ENCODE data around the gene TOMM20.
"Not testable (repeated sequence)": the region's sequence is repeated elsewhere in the genome, so short reads cannot be mapped to it uniquely, and the experiment has no call there.

The TOMM20 gene

GRCh38 chr1:235077571-235078479 is 50.8 kb downstream of the TOMM20 start:
- peak; percentile 90 for DNase-seq

- DNase-seq: no peak
These were observed 51.5 kb downstream of the TOMM20 start for GRCh38 chr1:235077163-235077540.

- DNase-seq: no peak
These were observed 52.0 kb downstream of the TOMM20 start for GRCh38 chr1:235076504-235077162.

GRCh38 chr1:235075777-235076308 is 52.8 kb downstream of the TOMM20 start:
- DNase-seq: peak; percentile 77

GRCh38 chr1:235075048-235075776 is 53.4 kb downstream of the TOMM20 start:
- DNase-seq: peak; percentile 97

GRCh38 chr1:235074523-235075047 is 54.1 kb downstream of the TOMM20 start:
- DNase-seq: peak; percentile 82

- DNase-seq: no peak
These were observed 54.6 kb downstream of the TOMM20 start for GRCh38 chr1:235073968-235074522.

- peak; percentile 76 for DNase-seq
These were observed 55.2 kb downstream of the TOMM20 start for GRCh38 chr1:235073331-235073967.

- not testable (repeated sequence) for DNase-seq
These were observed 56.1 kb downstream of the TOMM20 start for GRCh38 chr1:235072577-235072976.

GRCh38 chr1:235072096-235072495 is 56.5 kb downstream of the TOMM20 start:
- DNase-seq: no peak

- DNase-seq: no peak
These were observed 57.8 kb downstream of the TOMM20 start for GRCh38 chr1:235070819-235071218.

- DNase-seq: no peak
These were observed 58.8 kb downstream of the TOMM20 start for GRCh38 chr1:235069577-235070563.

- DNase-seq: no peak
These were observed 59.5 kb downstream of the TOMM20 start for GRCh38 chr1:235069176-235069575.

GRCh38 chr1:235068158-235069121 is 60.2 kb downstream of the TOMM20 start:
- no peak for DNase-seq

GRCh38 chr1:235067396-235068157 is 61.1 kb downstream of the TOMM20 start:
- peak; percentile 82 for DNase-seq

GRCh38 chr1:235063068-235063765 is 65.4 kb downstream of the TOMM20 start:
- peak; percentile 65 for DNase-seq

GRCh38 chr1:235060607-235061470 is 67.8 kb downstream of the TOMM20 start:
- DNase-seq: no peak
